ENCODE data around the gene COX6B2.

DNA sequence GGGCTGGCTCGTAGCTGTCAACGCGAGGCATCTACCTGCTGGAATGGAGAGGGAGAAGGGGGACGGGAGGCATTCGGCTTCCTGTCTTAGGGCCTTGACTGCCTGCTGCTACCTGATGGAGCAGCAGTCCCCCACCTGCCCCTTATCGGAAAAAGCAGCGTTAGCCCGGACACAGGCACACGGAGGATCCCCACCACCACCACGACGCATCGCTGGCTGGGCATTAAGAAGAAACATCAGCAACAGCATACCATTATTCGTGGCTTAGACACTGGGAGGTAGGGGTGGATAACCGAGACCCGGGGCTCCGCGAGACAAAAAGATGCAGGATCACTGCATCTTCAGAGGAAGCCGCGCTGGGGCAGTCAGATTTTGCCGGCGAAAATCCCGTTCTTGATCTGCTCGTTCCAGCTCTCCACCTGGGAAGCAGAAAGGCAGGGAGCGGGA is 1.1 kb downstream of the COX6B2 start:
- no peak for TF ChIP-seq POLR2A (IDR thresholded peaks at IDR 0.05)
- TF ChIP-seq, protein P1, sequence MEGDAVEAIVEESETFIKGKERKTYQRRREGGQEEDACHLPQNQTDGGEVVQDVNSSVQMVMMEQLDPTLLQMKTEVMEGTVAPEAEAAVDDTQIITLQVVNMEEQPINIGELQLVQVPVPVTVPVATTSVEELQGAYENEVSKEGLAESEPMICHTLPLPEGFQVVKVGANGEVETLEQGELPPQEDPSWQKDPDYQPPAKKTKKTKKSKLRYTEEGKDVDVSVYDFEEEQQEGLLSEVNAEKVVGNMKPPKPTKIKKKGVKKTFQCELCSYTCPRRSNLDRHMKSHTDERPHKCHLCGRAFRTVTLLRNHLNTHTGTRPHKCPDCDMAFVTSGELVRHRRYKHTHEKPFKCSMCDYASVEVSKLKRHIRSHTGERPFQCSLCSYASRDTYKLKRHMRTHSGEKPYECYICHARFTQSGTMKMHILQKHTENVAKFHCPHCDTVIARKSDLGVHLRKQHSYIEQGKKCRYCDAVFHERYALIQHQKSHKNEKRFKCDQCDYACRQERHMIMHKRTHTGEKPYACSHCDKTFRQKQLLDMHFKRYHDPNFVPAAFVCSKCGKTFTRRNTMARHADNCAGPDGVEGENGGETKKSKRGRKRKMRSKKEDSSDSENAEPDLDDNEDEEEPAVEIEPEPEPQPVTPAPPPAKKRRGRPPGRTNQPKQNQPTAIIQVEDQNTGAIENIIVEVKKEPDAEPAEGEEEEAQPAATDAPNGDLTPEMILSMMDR (IDR thresholded peaks at IDR 0.05) = no peak
